K562 (cell line): Measurements from ENCODE around the gene LMAN1.

Experiments used
- BRCA1 ChIP-seq, 2 experiments: fragments of 450-650 bp in 1 of 2; sonication (generic) in 1 of 2; formaldehyde crosslinking in 1 of 2; IDR thresholded peaks; 2 replicates each; pipeline versions ENCODE4 v1.5.0 to v1.6.1; 2017 to 2020; ENCODE audit warnings: mild to moderate bottlenecking in 1 of 2, missing genetic modification reagents in 1 of 2
- EZH2 ChIP-seq: IDR thresholded peaks from 2 replicates; pipeline ENCODE4 v1.6.1; 2012; ENCODE audit warnings: low read depth, mild to moderate bottlenecking, inconsistent platforms, low read length, borderline replicate concordance
- GATA2 ChIP-seq: sonication (generic); formaldehyde crosslinking; IDR thresholded peaks from 2 replicates; pipeline ENCODE4 v1.4.0; 2020; ENCODE audit warnings: mild to moderate bottlenecking, missing genetic modification reagents
- MYC ChIP-seq, 2 experiments: fragments of 250-450 bp in 1 of 2; sonication (Bioruptor Pico) in 1 of 2; IDR thresholded peaks; 2 replicates each; pipeline versions ENCODE4 v1.5.1 to v1.6.1; 2012 to 2021; ENCODE audit warnings: low read depth in 2 of 2, borderline replicate concordance in 1 of 2, improper control_type of control experiment in 1 of 2, low read length in 1 of 2, mild to moderate bottlenecking in 1 of 2, moderate library complexity in 1 of 2
- PHF8 ChIP-seq: fragments of 200-600 bp; sonication (generic); IDR thresholded peaks from 2 replicates; pipeline ENCODE4 v1.6.1; 2012; ENCODE audit warnings: mixed run types, mild to moderate bottlenecking, inconsistent platforms, low read length, moderate library complexity, borderline replicate concordance
- POLR2AphosphoS5 ChIP-seq: IDR thresholded peaks from 2 replicates; pipeline ENCODE4 v1.6.1; 2011; ENCODE audit warnings: mild to moderate bottlenecking, low read depth, low read length, moderate library complexity; ENCODE audit not compliant: control insufficient read depth, insufficient read depth
- RBBP5 ChIP-seq: fragments of 200-600 bp; sonication (generic); IDR thresholded peaks from 2 replicates; pipeline ENCODE4 v1.6.1; 2012; ENCODE audit warnings: borderline replicate concordance, mild to moderate bottlenecking, low read length, control low read depth, inconsistent platforms; ENCODE audit not compliant: insufficient read depth, poor library complexity, severe bottlenecking
- SP2 ChIP-seq: IDR thresholded peaks from 2 replicates; pipeline ENCODE4 v1.6.1; 2011; ENCODE audit warnings: mild to moderate bottlenecking, low read depth, low read length, moderate library complexity; ENCODE audit not compliant: poor library complexity, severe bottlenecking; ENCODE audit errors: extremely low read depth
- ZBTB8A ChIP-seq: fragments of 450-650 bp; IDR thresholded peaks from 2 replicates; pipeline ENCODE4 v1.6.1; 2018; ENCODE audit warnings: mild to moderate bottlenecking, moderate library complexity; ENCODE audit not compliant: partially characterized antibody
- ZNF609 ChIP-seq: sonication (generic); formaldehyde crosslinking; IDR thresholded peaks from 2 replicates; pipeline ENCODE4 v1.8.1; 2023; ENCODE audit warnings: missing genetic modification reagents, mild to moderate bottlenecking, borderline replicate concordance
- TF ChIP-seq, protein P1 (sequence below), 3 experiments: IDR thresholded peaks in 2 of 3; conservative IDR thresholded peaks in 1 of 3; 2 replicates each; pipeline ENCODE4 v1.5.1; 2011 to 2012; ENCODE audit warnings: low read length in 3 of 3, mild to moderate bottlenecking in 3 of 3, control low read depth in 2 of 3, improper control_type of control experiment in 1 of 3, inconsistent platforms in 1 of 3, low read depth in 1 of 3, mixed read lengths in 1 of 3, moderate library complexity in 1 of 3; ENCODE audit not compliant: insufficient read depth in 2 of 3

GRCh38 chr18:59379772-59380522 is 20.9 kb upstream of the LMAN1 start:
- TF ChIP-seq MYC (IDR thresholded peaks at IDR 0.05; ENCODE audit: low read depth, low read length) (no peak), MYC (CRISPR knock-in tag; IDR thresholded peaks at IDR 0.05; ENCODE audit: borderline replicate concordance, low read depth) (no peak), PHF8 (no peak), POLR2AphosphoS5 (no peak), GATA2 (CRISPR knock-in tag) (no peak), SP2 (no peak), BRCA1 (IDR thresholded peaks at IDR 0.05) (no peak), BRCA1 (CRISPR knock-in tag; IDR thresholded peaks at IDR 0.05) (no peak), EZH2 (no peak), ZBTB8A (no peak), ZNF609 (CRISPR knock-in tag) (no peak), RBBP5 (no peak)
- TF ChIP-seq, protein P1, sequence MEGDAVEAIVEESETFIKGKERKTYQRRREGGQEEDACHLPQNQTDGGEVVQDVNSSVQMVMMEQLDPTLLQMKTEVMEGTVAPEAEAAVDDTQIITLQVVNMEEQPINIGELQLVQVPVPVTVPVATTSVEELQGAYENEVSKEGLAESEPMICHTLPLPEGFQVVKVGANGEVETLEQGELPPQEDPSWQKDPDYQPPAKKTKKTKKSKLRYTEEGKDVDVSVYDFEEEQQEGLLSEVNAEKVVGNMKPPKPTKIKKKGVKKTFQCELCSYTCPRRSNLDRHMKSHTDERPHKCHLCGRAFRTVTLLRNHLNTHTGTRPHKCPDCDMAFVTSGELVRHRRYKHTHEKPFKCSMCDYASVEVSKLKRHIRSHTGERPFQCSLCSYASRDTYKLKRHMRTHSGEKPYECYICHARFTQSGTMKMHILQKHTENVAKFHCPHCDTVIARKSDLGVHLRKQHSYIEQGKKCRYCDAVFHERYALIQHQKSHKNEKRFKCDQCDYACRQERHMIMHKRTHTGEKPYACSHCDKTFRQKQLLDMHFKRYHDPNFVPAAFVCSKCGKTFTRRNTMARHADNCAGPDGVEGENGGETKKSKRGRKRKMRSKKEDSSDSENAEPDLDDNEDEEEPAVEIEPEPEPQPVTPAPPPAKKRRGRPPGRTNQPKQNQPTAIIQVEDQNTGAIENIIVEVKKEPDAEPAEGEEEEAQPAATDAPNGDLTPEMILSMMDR (IDR thresholded peaks at IDR 0.05 in 2 of 3, conservative IDR thresholded peaks at IDR 0.05 in 1 of 3; ENCODE audit: insufficient read depth in 2 of 3, low read depth in 1 of 3, low read length in 3 of 3), result no peak
